ENCODE measurements around the gene SMAD1.

SMAD1 gene

GRCh38 chr4:145490361-145490760 lies 8.7 kb downstream of the SMAD1 start:
- DNase-seq, result no peak

- DNase-seq, result no peak
These were observed 9.1 kb downstream of the SMAD1 start for GRCh38 chr4:145490796-145491195.

GRCh38 chr4:145492376-145492775 lies 10.7 kb downstream of the SMAD1 start:
- no peak for DNase-seq

GRCh38 chr4:145493166-145493565 lies 11.5 kb downstream of the SMAD1 start:
- no peak for DNase-seq

GRCh38 chr4:145494666-145495270 lies 13.1 kb downstream of the SMAD1 start:
- DNase-seq, result no peak

- no peak for DNase-seq
These were observed 14.6 kb downstream of the SMAD1 start for GRCh38 chr4:145496292-145496691.

- DNase-seq, result no peak
These were observed 15.8 kb downstream of the SMAD1 start for GRCh38 chr4:145497199-145498149.

- no peak for DNase-seq
These were observed 16.8 kb downstream of the SMAD1 start for GRCh38 chr4:145498430-145498829.

GRCh38 chr4:145501051-145501660 lies 19.5 kb downstream of the SMAD1 start:
- no peak for DNase-seq

- no peak for DNase-seq
These were observed 21.2 kb downstream of the SMAD1 start for GRCh38 chr4:145502809-145503208.

- no peak for DNase-seq
These were observed 21.9 kb downstream of the SMAD1 start for GRCh38 chr4:145503486-145504072.

GRCh38 chr4:145505995-145506394 lies 24.3 kb downstream of the SMAD1 start:
- no peak for DNase-seq

GRCh38 chr4:145507636-145508035 lies 26.0 kb downstream of the SMAD1 start:
- no peak for DNase-seq

GRCh38 chr4:145511913-145512522 lies 30.4 kb downstream of the SMAD1 start:
- DNase-seq, result no peak

GRCh38 chr4:145513020-145513621 lies 31.5 kb downstream of the SMAD1 start:
- DNase-seq, result no peak

GRCh38 chr4:145520172-145520571 lies 38.5 kb downstream of the SMAD1 start:
- DNase-seq, result no peak

- no peak for DNase-seq
These were observed 39.6 kb downstream of the SMAD1 start for GRCh38 chr4:145521282-145521681.

- DNase-seq, result no peak
These were observed 41.5 kb downstream of the SMAD1 start for GRCh38 chr4:145523117-145523516.

GRCh38 chr4:145524552-145524951 lies 42.9 kb downstream of the SMAD1 start:
- DNase-seq, result no peak

- DNase-seq, result no peak
These were observed 43.7 kb downstream of the SMAD1 start for GRCh38 chr4:145525291-145525740.

GRCh38 chr4:145527773-145528172 lies 46.1 kb downstream of the SMAD1 start:
- no peak for DNase-seq

GRCh38 chr4:145528601-145529000 lies 46.9 kb downstream of the SMAD1 start:
- no peak for DNase-seq
